Ascending aorta (tissue), 2 donors: ENCODE results near the gene SOX11. TPM values are rescaled to one million over a fixed set of nuclear protein-coding genes. Genes with fewer than 3 reads are reported as not detected.

Experiments
- DNase-seq, 2 donors: peaks; one replicate each; pipeline ENCODE4 v3.0.0-alpha.2; 2019; ENCODE audit warnings: low spot score in 2 of 2
- H3K27ac ChIP-seq, 2 donors: fragments of 200-600 bp; sonication (generic); one replicate each; pipeline ENCODE4 v1.5.1; 2016 to 2017; ENCODE audit warnings: mild to moderate bottlenecking in 1 of 2
- H3K27me3 ChIP-seq: fragments of 200-600 bp; sonication (generic); one replicate; pipeline ENCODE4 v1.5.1; 2017
- H3K36me3 ChIP-seq, 2 donors: fragments of 200-600 bp; sonication (generic); one replicate each; pipeline ENCODE4 v1.5.1; 2016
- H3K4me1 ChIP-seq, 2 donors: fragments of 200-600 bp; sonication (generic); one replicate each; pipeline ENCODE4 v1.5.1; 2016 to 2017; ENCODE audit warnings: mild to moderate bottlenecking in 1 of 2
- H3K4me3 ChIP-seq, 2 donors: fragments of 200-600 bp; sonication (generic); one replicate each; pipeline ENCODE4 v1.5.1; 2016 to 2017; ENCODE audit warnings: mild to moderate bottlenecking in 1 of 2
- H3K9me3 ChIP-seq, 2 donors: fragments of 200-600 bp; sonication (generic); one replicate each; pipeline ENCODE4 v1.5.1; 2016
- intact Hi-C: fragments of 100-400 bp; cut with DNase I; formaldehyde crosslinking; loops from one replicate; pipeline ENCODE4 v1.15.1; 2023
- total RNA-seq: library from RNA; depleted of rRNA; stranded (reverse); fragments of >200 nt; gene quantifications from one replicate; pipeline ENCODE4 v1.1.0, GENCODE V29; 2016
- TF ChIP-seq, protein P1 (sequence below), 3 experiments: fragments of 200-600 bp in 2 of 3; fragments of 450-650 bp in 1 of 3; sonication (generic) in 2 of 3; IDR thresholded peaks; one replicate each; pipeline ENCODE4 v1.5.1; 2016 to 2019; ENCODE audit warnings: antibody characterized with exemption in 3 of 3, mild to moderate bottlenecking in 1 of 3, moderate library complexity in 1 of 3

The SOX11 gene
- total RNA-seq, 1 donor from 2014 or later = not detected

DNA sequence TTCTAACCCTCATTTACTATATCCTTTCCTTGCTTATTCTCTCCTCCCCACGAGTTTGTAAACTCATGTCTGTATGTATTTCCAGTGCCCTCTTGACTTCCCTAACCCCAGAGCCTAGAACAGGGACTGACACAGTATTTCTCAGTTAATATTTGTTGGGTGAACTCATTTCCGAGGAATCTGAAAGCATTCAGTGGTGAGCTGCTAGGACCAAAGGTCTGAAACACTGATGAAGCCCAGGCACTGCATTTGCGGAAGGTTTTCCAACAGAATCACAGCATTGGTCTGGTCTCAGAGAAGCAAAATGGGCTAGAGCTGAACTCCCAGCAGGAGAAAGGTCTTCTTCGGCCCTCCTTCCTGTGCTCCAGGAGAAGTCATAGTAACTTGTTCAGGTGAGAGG is 56.8 kb downstream of the SOX11 start:
- DNase-seq = no peak
- Histone ChIP-seq H3K36me3 (no peaks in the 10 kb centered on the region), H3K9me3 (no peaks in the 10 kb centered on the region), H3K27me3 (no peaks in the 10 kb centered on the region), H3K4me1 (no peaks in the 10 kb centered on the region), H3K4me3 (no peak overlapping the region), H3K27ac (no peak overlapping the region)
- TF ChIP-seq, protein P1, sequence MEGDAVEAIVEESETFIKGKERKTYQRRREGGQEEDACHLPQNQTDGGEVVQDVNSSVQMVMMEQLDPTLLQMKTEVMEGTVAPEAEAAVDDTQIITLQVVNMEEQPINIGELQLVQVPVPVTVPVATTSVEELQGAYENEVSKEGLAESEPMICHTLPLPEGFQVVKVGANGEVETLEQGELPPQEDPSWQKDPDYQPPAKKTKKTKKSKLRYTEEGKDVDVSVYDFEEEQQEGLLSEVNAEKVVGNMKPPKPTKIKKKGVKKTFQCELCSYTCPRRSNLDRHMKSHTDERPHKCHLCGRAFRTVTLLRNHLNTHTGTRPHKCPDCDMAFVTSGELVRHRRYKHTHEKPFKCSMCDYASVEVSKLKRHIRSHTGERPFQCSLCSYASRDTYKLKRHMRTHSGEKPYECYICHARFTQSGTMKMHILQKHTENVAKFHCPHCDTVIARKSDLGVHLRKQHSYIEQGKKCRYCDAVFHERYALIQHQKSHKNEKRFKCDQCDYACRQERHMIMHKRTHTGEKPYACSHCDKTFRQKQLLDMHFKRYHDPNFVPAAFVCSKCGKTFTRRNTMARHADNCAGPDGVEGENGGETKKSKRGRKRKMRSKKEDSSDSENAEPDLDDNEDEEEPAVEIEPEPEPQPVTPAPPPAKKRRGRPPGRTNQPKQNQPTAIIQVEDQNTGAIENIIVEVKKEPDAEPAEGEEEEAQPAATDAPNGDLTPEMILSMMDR (IDR thresholded peaks at IDR 0.05) = no peak
- intact Hi-C loops = no loop called here

DNA sequence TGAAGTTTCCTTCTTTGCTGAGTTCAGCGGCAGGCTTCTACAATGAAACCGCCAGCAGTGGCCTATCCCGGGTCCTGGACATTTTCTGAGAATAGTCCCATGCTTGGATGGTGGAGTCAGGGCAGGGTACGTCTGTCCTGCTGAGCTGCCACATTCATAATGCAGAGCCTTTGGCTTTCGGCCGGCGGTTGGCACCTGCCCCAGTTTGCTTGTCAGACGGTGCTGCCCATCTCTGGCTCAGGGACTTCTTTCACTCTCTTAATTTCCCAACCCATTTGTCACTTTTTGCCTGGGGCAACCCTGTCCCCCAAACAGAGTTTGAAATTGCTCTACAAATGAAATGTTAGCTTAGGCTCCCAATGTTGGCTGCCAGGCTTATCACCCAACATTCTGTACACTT is 57.2 kb downstream of the SOX11 start:
- H3K27ac ChIP-seq = no peak overlapping the region
- intact Hi-C loops = no loop called here

More for the DNA sequence above, 57.2 kb downstream of the SOX11 start:
- no peaks in the 10 kb centered on the region for H3K36me3 ChIP-seq
- TF ChIP-seq, protein P1 (IDR thresholded peaks at IDR 0.05) = no peak
- no peaks in the 10 kb centered on the region for H3K4me1 ChIP-seq
- no peaks in the 10 kb centered on the region for H3K27me3 ChIP-seq
- H3K4me3 ChIP-seq = no peak overlapping the region
- H3K9me3 ChIP-seq = no peaks in the 10 kb centered on the region
- DNase-seq = no peak
